ENCODE data around the gene SFN. TPM values are rescaled to one million over a fixed set of nuclear protein-coding genes. Genes with fewer than 3 reads are reported as not detected.

Gene SFN
- 1 to 10 TPM; 1.3 TPM for total RNA-seq
- total RNA-seq, result 0.98 to 1.6 reads per million in 2 donors

DNA sequence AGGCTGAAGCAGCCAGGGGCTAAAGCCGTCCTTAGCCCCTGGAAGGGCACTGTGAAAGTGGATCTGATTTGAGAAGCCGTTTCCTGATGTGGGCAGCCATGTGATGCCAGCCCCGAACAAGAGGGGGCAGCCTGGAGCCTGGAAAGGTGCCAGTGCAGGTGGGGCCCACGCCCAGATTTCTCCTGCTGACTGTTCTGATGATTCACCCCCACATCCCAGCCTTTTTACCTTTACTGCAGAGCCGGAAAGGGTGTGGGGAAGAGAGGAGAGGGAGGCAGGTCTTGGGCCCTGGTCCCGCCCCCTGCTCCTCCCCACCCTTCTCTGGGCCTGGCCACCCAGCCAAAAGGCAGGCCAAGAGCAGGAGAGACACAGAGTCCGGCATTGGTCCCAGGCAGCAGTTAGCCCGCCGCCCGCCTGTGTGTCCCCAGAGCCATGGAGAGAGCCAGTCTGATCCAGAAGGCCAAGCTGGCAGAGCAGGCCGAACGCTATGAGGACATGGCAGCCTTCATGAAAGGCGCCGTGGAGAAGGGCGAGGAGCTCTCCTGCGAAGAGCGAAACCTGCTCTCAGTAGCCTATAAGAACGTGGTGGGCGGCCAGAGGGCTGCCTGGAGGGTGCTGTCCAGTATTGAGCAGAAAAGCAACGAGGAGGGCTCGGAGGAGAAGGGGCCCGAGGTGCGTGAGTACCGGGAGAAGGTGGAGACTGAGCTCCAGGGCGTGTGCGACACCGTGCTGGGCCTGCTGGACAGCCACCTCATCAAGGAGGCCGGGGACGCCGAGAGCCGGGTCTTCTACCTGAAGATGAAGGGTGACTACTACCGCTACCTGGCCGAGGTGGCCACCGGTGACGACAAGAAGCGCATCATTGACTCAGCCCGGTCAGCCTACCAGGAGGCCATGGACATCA, at the start of gene SFN:
Gene SFN, plus strand, starts transcription at position 369 of the 904 bp plus-strand sequence. Its CDS starts 64 bp downstream, at position 433.
- Mint-ChIP-seq H3K36me3 (ENCODE audit: low read depth) (no peaks in the 10 kb centered on the region), H3K4me1 (peaks cover 23% of the 10 kb centered on the region), H3K27me3 (no peaks in the 10 kb centered on the region), H3K27ac (peak within 1 kb of the TSS; percentile 93), H3K4me3 (peak within 1 kb of the TSS; percentile 97)
- no peaks in the 10 kb centered on the region for H3K9me3 ChIP-seq (ENCODE audit: control insufficient read depth, low read length, poor library complexity, severe bottlenecking)
- DNase-seq (peak in 2 of 3 donors; percentile 28 to 48), ATAC-seq (no peak)

DNA sequence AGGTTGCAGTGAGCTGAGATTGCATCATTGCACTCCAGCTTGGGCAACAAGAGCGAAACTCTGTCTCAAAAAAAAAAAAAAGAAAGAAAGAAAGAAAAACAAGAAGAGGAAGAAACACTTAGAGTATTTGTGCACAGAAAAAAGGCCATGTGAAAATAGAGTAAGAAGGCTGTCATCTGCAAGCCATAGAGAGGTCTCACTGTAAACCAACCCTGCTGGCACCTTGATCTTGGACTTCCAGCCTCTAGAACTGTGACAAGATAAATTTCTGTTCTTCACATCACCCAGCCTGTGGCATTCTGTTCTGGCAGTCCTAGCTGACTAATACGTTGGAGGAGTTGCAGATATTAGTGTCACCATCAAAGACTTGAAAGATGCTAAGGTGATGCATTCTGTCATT, 48.6 kb upstream of the SFN start:
- H3K36me3 Mint-ChIP-seq (ENCODE audit: low read depth), result no peaks in the 10 kb centered on the region
- peaks cover 5% of the 10 kb centered on the region for H3K4me1 Mint-ChIP-seq
- ATAC-seq (no peak), DNase-seq (no peak)
- no peak overlapping the region for H3K27ac Mint-ChIP-seq
- H3K9me3 ChIP-seq (ENCODE audit: control insufficient read depth, low read length, poor library complexity, severe bottlenecking), result no peaks in the 10 kb centered on the region
- H3K27me3 Mint-ChIP-seq, result no peaks in the 10 kb centered on the region
- H3K4me3 Mint-ChIP-seq, result no peak overlapping the region

DNA sequence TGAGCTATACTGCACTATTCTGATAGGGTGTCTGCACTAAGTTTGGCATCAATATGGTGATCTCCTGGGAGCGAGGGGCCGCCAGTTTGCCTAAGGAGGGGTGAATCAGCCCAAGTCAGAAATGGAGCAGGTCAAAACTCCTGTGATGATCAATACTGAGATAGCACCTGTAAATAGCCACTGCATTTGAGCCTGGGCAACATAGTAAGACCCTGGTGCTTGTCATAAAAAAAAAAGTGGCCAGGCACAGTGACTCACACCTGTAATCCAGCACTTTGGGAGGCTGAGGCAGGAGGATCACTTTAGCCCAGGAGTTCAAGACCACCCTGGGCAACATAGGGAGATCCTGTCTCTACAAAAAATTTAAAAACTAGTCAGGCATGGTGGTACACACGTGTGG, 48.1 kb upstream of the SFN start:
- no peak overlapping the region for H3K27ac Mint-ChIP-seq
- H3K36me3 Mint-ChIP-seq (ENCODE audit: low read depth), result no peaks in the 10 kb centered on the region
- no peak overlapping the region for H3K4me3 Mint-ChIP-seq
- DNase-seq, result no peak
- H3K9me3 ChIP-seq (ENCODE audit: control insufficient read depth, low read length, poor library complexity, severe bottlenecking), result no peaks in the 10 kb centered on the region
- ATAC-seq, result no peak
- peaks cover 5% of the 10 kb centered on the region for H3K4me1 Mint-ChIP-seq
- H3K27me3 Mint-ChIP-seq, result no peaks in the 10 kb centered on the region

DNA sequence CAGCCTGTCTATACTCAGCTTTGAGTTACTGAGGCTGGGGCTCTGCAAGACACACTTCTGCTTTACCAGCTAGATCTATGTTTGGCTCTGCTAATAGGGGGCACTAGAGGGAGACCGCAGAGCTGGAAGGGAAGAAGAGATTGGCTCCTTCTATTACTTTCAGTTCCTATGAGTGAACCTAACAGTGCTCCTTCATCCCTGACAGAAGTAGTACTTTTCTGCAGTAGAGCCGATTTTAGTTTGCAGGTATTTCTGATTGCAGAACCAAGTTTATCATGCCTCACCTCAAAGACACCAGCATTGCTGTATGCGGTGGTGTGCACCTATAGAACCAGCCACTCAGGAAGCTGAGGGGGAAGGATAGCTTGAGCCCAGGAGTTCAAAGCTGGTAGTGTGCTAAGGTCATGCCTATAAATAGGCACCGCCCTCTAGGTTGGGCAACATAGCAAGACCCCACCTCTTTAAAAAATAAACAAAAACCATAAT, 42.1 kb upstream of the SFN start:
- DNase-seq (no peak), ATAC-seq (peak; percentile 96)
- peaks cover 15% of the 10 kb centered on the region for H3K4me1 Mint-ChIP-seq
- no peaks in the 10 kb centered on the region for H3K36me3 Mint-ChIP-seq (ENCODE audit: low read depth)
- peak overlapping the region; percentile 50 for H3K4me3 Mint-ChIP-seq
- peak overlapping the region; percentile 88 for H3K27ac Mint-ChIP-seq
- H3K27me3 Mint-ChIP-seq, result no peaks in the 10 kb centered on the region
- no peaks in the 10 kb centered on the region for H3K9me3 ChIP-seq (ENCODE audit: control insufficient read depth, low read length, poor library complexity, severe bottlenecking)

DNA sequence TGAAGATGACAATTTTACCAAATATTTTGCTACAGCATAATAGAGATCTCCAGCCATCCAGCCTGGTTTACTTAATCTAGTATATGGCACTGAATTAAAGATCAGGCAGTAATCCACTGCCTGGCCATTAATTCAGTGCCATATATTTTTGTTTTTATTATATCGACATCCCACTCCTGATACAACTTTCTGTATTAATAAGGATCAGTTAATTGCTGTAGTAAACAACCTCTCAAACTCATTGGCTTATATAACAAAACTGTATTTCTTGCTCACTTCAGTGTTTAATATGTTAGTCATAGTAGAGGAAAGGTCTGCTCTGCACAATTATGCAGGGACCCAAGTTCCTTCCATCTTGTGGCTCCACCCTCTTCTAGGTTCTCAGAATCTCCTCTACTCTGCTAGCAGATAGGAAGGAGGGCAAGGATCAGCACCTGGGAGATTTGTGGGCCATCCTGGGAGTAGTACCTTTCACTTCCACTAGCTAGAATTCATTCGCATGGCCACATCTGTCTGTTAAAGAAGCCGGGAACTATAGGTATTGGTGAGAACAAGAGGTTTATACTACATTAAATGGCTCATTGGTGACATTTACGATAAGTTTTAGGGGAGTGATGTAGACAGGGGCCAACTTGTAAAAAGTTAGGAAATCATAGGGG, 40.1 kb upstream of the SFN start:
- ATAC-seq, result no peak
- Mint-ChIP-seq H3K27me3 (no peaks in the 10 kb centered on the region), H3K27ac (no peak overlapping the region), H3K36me3 (ENCODE audit: low read depth) (peaks cover 3% of the 10 kb centered on the region), H3K4me3 (no peak overlapping the region), H3K4me1 (peaks cover 24% of the 10 kb centered on the region)
- no peaks in the 10 kb centered on the region for H3K9me3 ChIP-seq (ENCODE audit: control insufficient read depth, low read length, poor library complexity, severe bottlenecking)
- DNase-seq, result no peak

DNA sequence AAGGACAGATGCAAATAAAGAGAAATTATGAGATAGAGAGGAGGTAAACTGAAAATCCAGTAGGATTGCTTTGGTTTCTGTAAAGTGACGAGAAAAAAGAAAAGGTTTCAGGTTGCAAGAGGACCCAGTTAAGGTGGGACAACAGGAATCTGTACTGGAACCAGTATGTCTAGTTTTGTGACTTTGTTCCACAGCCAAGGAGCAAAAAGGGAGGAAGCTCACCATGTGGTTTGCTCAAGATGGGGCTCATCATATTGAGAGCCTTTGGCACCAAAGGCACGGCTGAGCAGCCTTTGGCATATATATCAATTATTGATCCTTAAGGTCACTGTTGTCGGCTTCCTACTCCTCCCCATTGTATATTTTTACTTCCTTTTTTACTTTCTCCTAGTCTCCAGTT, 38.2 kb upstream of the SFN start:
- Mint-ChIP-seq H3K4me1 (peaks cover 40% of the 10 kb centered on the region), H3K36me3 (ENCODE audit: low read depth) (peaks cover 6% of the 10 kb centered on the region), H3K27ac (peak overlapping the region; percentile 93), H3K27me3 (no peaks in the 10 kb centered on the region), H3K4me3 (no peak overlapping the region)
- H3K9me3 ChIP-seq (ENCODE audit: control insufficient read depth, low read length, poor library complexity, severe bottlenecking), result no peaks in the 10 kb centered on the region
- DNase-seq (no peak), ATAC-seq (no peak)

DNA sequence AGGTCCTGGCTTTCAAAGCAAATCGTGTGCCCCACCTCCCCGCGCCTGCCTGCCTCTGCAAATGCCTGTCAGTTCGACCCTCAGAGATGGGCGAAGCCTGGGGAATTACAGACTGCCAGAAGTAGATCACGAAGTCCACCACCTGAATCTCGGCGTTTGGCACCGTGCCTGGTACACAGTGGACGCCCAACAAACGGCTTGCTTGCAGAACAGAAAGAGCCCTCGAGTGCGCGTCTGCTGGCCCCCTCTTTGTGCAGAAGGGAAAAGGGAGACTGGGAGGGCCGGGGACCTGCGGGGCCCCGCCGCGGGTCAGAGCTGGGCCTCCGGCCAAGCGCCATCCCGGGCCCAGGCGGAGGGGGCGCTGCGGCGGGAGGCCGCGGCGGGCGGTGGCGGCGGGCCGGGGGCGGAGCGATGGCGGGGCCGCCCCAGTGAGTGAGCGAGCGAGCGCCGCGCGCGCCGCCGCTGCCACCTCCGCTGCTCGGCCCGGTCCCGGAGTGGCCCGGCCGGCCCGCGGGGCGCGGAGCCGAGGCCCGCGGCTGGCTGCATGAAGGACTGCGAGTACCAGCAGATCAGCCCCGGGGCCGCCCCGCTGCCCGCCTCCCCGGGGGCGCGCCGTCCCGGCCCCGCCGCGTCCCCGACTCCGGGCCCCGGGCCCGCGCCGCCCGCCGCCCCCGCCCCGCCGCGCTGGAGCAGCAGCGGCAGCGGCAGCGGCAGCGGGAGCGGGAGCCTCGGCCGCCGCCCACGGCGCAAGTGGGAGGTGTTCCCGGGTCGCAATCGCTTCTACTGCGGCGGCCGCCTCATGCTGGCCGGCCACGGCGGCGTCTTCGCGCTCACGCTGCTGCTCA, 36.5 kb upstream of the SFN start, which contains the start of gene ZDHHC18:
Gene ZDHHC18, plus strand, starts transcription at position 428 of the 845 bp plus-strand sequence. Its CDS starts 117 bp downstream, at position 545.
- DNase-seq, result peak; percentile 70 to 76 (median 76)
- peak; percentile 88 for ATAC-seq
- H3K9me3 ChIP-seq (ENCODE audit: control insufficient read depth, low read length, poor library complexity, severe bottlenecking), result no peaks in the 10 kb centered on the region
- peak within 1 kb of the TSS; percentile 100 for H3K27ac Mint-ChIP-seq
- H3K4me3 Mint-ChIP-seq, result peak within 1 kb of the TSS; percentile 99
- no peaks in the 10 kb centered on the region for H3K27me3 Mint-ChIP-seq
- H3K36me3 Mint-ChIP-seq (ENCODE audit: low read depth), result peaks cover 9% of the 10 kb centered on the region
- peaks cover 43% of the 10 kb centered on the region for H3K4me1 Mint-ChIP-seq

DNA sequence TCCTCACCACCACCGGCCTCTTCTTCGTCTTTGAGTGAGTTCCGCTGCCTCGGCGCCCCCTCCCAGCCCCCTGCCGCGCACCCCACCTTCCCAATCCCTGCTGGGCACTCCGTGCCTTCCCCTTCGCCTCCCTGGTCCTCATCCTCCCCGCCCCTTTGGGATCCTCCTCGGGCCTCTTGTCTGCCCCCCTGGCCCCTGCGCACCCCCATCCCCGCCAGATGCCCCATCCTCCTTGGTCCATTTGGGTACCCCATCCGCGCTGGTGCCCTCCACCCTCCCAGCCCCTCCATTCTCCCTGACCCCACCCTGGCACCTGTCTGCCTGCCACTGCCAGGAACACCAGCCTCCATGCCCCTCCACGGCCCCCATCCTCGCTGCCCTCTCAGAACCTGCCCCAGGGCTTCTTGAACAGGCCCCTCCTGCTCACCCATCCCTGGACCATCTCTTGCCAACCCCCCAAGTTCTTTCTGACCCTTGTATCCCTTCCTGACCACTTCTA, 35.8 kb upstream of the SFN start:
- H3K9me3 ChIP-seq (ENCODE audit: control insufficient read depth, low read length, poor library complexity, severe bottlenecking), result no peaks in the 10 kb centered on the region
- peak overlapping the region; percentile 99 for H3K4me3 Mint-ChIP-seq
- DNase-seq (no peak), ATAC-seq (no peak)
- H3K27me3 Mint-ChIP-seq, result no peaks in the 10 kb centered on the region
- H3K36me3 Mint-ChIP-seq (ENCODE audit: low read depth), result peaks cover 13% of the 10 kb centered on the region
- H3K27ac Mint-ChIP-seq, result peak overlapping the region; percentile 100
- peaks cover 50% of the 10 kb centered on the region for H3K4me1 Mint-ChIP-seq

DNA sequence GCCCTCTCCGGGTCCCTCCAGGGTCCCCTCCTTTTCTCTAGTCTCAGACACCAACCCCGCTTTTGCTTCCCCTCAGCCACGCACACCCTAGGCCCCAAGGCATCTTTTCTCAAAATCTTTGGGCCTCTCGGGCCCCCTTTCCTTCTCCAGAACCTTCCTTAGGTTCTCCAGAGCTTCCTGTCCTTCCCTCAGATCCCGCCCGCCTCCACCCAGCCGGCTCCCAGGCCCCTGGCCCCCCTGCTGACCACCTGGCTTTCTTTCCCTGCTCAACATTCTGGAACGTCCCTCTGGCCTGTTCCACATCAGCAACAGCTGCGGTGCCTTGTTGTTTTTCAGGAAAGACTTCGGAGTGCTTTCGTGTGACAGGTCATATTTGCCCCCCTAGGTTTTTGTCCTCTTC, 35.3 kb upstream of the SFN start:
- DNase-seq (no peak), ATAC-seq (no peak)
- Mint-ChIP-seq H3K27ac (peak overlapping the region; percentile 100), H3K36me3 (ENCODE audit: low read depth) (peaks cover 14% of the 10 kb centered on the region), H3K4me3 (peak overlapping the region; percentile 99), H3K27me3 (no peaks in the 10 kb centered on the region), H3K4me1 (peaks cover 55% of the 10 kb centered on the region)
- no peaks in the 10 kb centered on the region for H3K9me3 ChIP-seq (ENCODE audit: control insufficient read depth, low read length, poor library complexity, severe bottlenecking)

DNA sequence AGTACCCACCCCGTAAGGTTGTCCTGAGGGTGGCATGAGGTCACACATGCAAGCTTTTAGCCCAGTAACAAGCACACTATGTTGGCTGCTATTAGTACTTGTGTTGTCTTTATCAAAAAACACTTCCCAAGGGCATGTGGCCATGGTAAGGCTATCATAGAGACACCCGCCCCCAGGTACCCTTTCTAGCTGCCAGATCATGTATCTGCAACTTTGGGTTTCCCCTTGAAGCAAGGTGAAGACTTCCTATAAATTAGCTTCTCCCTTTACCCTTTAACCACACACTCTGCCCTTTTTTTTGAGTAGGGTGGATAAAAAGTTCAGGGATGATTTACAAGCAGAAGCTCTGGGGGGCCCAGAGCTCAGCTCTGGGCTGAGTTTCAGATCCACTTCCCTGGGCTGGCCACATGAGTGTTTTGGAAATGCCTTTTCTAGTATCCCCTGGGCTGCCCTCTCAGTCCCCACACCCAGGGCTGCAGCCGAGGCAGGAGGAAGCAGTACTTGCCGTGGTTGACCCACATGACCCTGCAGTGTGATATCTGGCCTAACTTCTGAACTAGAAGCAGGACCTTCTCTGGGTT, 34.4 kb upstream of the SFN start:
- no peaks in the 10 kb centered on the region for H3K9me3 ChIP-seq (ENCODE audit: control insufficient read depth, low read length, poor library complexity, severe bottlenecking)
- Mint-ChIP-seq H3K4me1 (peaks cover 60% of the 10 kb centered on the region), H3K36me3 (ENCODE audit: low read depth) (peaks cover 14% of the 10 kb centered on the region), H3K27me3 (no peaks in the 10 kb centered on the region), H3K27ac (peak overlapping the region; percentile 100), H3K4me3 (peak overlapping the region; percentile 99)
- DNase-seq (no peak), ATAC-seq (peak; percentile 17)

DNA sequence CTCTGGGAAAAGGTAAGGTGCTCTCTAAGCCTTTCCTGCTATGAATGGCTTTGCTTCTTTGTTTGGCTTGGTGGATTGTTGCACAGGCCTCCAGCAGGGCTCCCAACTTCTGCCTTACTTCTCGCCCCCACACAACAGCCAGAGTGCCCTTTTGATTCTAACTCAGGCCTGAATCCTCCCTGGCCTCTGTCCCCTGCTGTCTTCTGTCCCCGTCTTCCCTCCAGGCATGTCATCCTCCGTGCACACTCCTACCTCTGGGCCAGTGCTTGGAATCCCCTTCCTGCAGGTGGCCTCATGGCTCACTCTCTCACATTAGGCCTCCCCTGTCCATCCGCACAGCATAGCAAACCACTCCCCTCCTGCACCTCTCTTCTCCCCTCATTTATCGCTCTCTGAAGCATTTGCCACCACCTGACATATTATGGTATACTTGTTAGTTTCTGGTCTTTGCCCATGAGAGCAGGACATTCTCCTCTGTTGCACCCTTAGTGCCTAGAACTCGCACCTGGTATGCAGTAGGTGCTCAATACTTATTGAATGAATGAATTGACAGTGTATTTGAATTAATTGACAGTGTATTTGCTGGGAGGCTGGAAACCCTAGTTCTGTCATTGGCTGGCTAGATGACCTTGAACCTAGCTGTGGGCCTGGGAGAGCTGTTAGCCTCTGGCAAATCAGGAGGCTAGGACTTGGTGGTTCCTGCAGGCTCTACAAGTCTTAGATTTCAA, 33.6 kb upstream of the SFN start:
- Mint-ChIP-seq H3K4me3 (peak overlapping the region; percentile 99), H3K27me3 (no peaks in the 10 kb centered on the region), H3K36me3 (ENCODE audit: low read depth) (peaks cover 14% of the 10 kb centered on the region), H3K4me1 (peaks cover 67% of the 10 kb centered on the region), H3K27ac (peak overlapping the region; percentile 100)
- ATAC-seq (no peak), DNase-seq (no peak)
- no peaks in the 10 kb centered on the region for H3K9me3 ChIP-seq (ENCODE audit: control insufficient read depth, low read length, poor library complexity, severe bottlenecking)

DNA sequence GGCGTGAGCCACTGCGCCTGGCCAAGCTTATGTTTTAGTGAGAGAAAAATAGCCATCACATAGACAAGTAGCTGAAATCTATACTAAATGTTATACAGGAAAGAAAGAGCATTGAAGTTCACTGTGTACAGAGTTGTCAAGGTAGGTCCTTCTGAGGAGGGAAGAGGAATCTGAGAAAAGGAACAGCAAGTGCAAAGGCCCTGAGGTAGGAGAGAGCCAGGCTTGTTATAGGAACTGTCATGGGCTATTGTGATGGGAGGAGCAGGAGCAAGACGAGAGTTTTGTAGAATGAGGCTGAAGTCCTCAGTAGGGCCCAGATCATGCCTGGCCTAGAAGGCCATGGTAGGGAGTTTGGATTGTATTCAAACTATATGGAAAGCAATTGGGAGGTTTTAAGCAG, 31.9 kb upstream of the SFN start:
- H3K4me1 Mint-ChIP-seq, result peaks cover 71% of the 10 kb centered on the region
- H3K4me3 Mint-ChIP-seq, result peak overlapping the region; percentile 33
- H3K36me3 Mint-ChIP-seq (ENCODE audit: low read depth), result peaks cover 14% of the 10 kb centered on the region
- ATAC-seq (no peak), DNase-seq (no peak)
- no peaks in the 10 kb centered on the region for H3K27me3 Mint-ChIP-seq
- H3K9me3 ChIP-seq (ENCODE audit: control insufficient read depth, low read length, poor library complexity, severe bottlenecking), result no peaks in the 10 kb centered on the region
- H3K27ac Mint-ChIP-seq, result peak overlapping the region; percentile 100

All from T-helper 17 cell (primary cell).